KMS-11 (cell line): ENCODE data around the gene DLL4.

ENCODE experiments used
- H2AFZ ChIP-seq: fragments of 200-600 bp; sonication (generic); 2 replicates; pipeline ENCODE4 v1.6.1; 2016; ENCODE audit warnings: antibody characterized with exemption, mixed run types, low read depth
- H3K27ac ChIP-seq: fragments of 200-600 bp; sonication (generic); 2 replicates; pipeline ENCODE4 v1.6.1; 2016; ENCODE audit warnings: mild to moderate bottlenecking, mixed run types
- H3K27me3 ChIP-seq: fragments of 200-600 bp; sonication (generic); 2 replicates; pipeline ENCODE4 v1.6.1; 2017; ENCODE audit warnings: mild to moderate bottlenecking, low read depth, mixed run types, moderate library complexity; ENCODE audit not compliant: insufficient read depth
- H3K36me3 ChIP-seq: fragments of 200-600 bp; sonication (generic); 2 replicates; pipeline ENCODE4 v1.6.1; 2017; ENCODE audit warnings: mild to moderate bottlenecking, mixed run types; ENCODE audit not compliant: insufficient read depth
- H3K4me1 ChIP-seq: fragments of 200-600 bp; sonication (generic); 2 replicates; pipeline ENCODE4 v1.6.1; 2016; ENCODE audit warnings: mild to moderate bottlenecking, low read depth, mixed run types; ENCODE audit not compliant: poor library complexity, severe bottlenecking
- H3K4me2 ChIP-seq: fragments of 200-600 bp; sonication (generic); 2 replicates; pipeline ENCODE4 v1.7.0; 2016; ENCODE audit warnings: mild to moderate bottlenecking, mixed run types
- H3K4me3 ChIP-seq: fragments of 200-600 bp; sonication (generic); IDR thresholded peaks from 2 replicates; pipeline ENCODE4 v1.6.1; 2017; ENCODE audit warnings: low read depth, low read length, mixed read lengths; ENCODE audit not compliant: insufficient read depth
- H3K79me2 ChIP-seq: fragments of 200-600 bp; sonication (generic); 2 replicates; pipeline ENCODE4 v1.6.1; 2016; ENCODE audit warnings: low read depth, mixed run types; ENCODE audit not compliant: insufficient read depth
- H3K9ac ChIP-seq: fragments of 200-600 bp; sonication (generic); 2 replicates; pipeline ENCODE4 v1.6.1; 2016; ENCODE audit warnings: mild to moderate bottlenecking, mixed run types
- H4K20me1 ChIP-seq: fragments of 200-600 bp; sonication (generic); 2 replicates; pipeline ENCODE4 v1.6.1; 2016; ENCODE audit warnings: mild to moderate bottlenecking, mixed run types; ENCODE audit not compliant: insufficient read depth
- CTCF ChIP-seq: fragments of 200-600 bp; sonication (generic); conservative IDR thresholded peaks from 2 replicates; pipeline ENCODE4 v1.6.1; 2017; ENCODE audit warnings: low read depth, mild to moderate bottlenecking, antibody characterized with exemption, low read length, moderate library complexity, mixed read lengths

Gene DLL4

GRCh38 chr15:40889112-40889511, 40.0 kb upstream of the DLL4 start:
- Histone ChIP-seq H3K4me1 (peaks cover 30% of the 10 kb centered on the region), H3K4me3 (no peak overlapping the region), H3K36me3 (no peaks in the 10 kb centered on the region), H3K9ac (no peak overlapping the region), H3K79me2 (no peaks in the 10 kb centered on the region), H4K20me1 (no peaks in the 10 kb centered on the region), H3K27ac (no peak overlapping the region), H3K27me3 (no peaks in the 10 kb centered on the region), H2AFZ (no peak overlapping the region), H3K4me2 (no peak overlapping the region)
- no peak for TF ChIP-seq CTCF

GRCh38 chr15:40891138-40891537, 38.0 kb upstream of the DLL4 start:
- no peaks in the 10 kb centered on the region for H4K20me1 ChIP-seq
- H3K36me3 ChIP-seq = no peaks in the 10 kb centered on the region
- H3K4me1 ChIP-seq = peaks cover 25% of the 10 kb centered on the region
- H2AFZ ChIP-seq = peak overlapping the region; percentile 7; the same call in 1 of the 2 replicates
- peaks cover 7% of the 10 kb centered on the region; the same call in 1 of the 2 replicates for H3K79me2 ChIP-seq
- H3K4me2 ChIP-seq = peak overlapping the region; percentile 4; the same call in 1 of the 2 replicates
- H3K27me3 ChIP-seq = no peaks in the 10 kb centered on the region
- H3K9ac ChIP-seq = no peak overlapping the region
- no peak overlapping the region for H3K4me3 ChIP-seq
- no peak overlapping the region for H3K27ac ChIP-seq
- no peak for TF ChIP-seq CTCF

- Histone ChIP-seq H3K9ac (no peak overlapping the region), H2AFZ (peak overlapping the region; percentile 7; the same call in 1 of the 2 replicates), H3K27ac (no peak overlapping the region), H3K79me2 (peaks cover 7% of the 10 kb centered on the region; the same call in 1 of the 2 replicates), H3K36me3 (no peaks in the 10 kb centered on the region), H4K20me1 (no peaks in the 10 kb centered on the region), H3K27me3 (no peaks in the 10 kb centered on the region), H3K4me3 (no peak overlapping the region), H3K4me1 (peaks cover 25% of the 10 kb centered on the region), H3K4me2 (peak overlapping the region; percentile 4; the same call in 1 of the 2 replicates)
- TF ChIP-seq CTCF = peak; percentile 80
These were observed 37.2 kb upstream of the DLL4 start for GRCh38 chr15:40891810-40892446.

GRCh38 chr15:40892447-40893012, 36.6 kb upstream of the DLL4 start:
- TF ChIP-seq CTCF = no peak
- Histone ChIP-seq H3K4me2 (no peak overlapping the region), H3K27ac (no peak overlapping the region)

More at GRCh38 chr15:40892447-40893012, 36.6 kb upstream of the DLL4 start:
- Histone ChIP-seq H3K79me2 (peaks cover 7% of the 10 kb centered on the region; the same call in 1 of the 2 replicates), H2AFZ (no peak overlapping the region), H3K27me3 (no peaks in the 10 kb centered on the region), H3K4me3 (no peak overlapping the region), H3K36me3 (no peaks in the 10 kb centered on the region), H3K4me1 (peaks cover 25% of the 10 kb centered on the region), H3K9ac (no peak overlapping the region), H4K20me1 (no peaks in the 10 kb centered on the region)
